Erythroblast (primary cell): ENCODE measurements around the gene DCLRE1C.
"Not testable (repeated sequence)": the region's sequence is repeated elsewhere in the genome, so short reads cannot be mapped to it uniquely, and the experiment has no call there.

ENCODE experiments used
- GATA1 ChIP-seq: IDR thresholded peaks from 2 replicates; pipeline ENCODE4 v1.6.1; 2011; ENCODE audit warnings: low read depth, mild to moderate bottlenecking, control low read depth, low read length, moderate library complexity
- POLR2A ChIP-seq: IDR thresholded peaks from 2 replicates; pipeline ENCODE4 v1.6.1; 2011; ENCODE audit warnings: mild to moderate bottlenecking, low read length

DNA sequence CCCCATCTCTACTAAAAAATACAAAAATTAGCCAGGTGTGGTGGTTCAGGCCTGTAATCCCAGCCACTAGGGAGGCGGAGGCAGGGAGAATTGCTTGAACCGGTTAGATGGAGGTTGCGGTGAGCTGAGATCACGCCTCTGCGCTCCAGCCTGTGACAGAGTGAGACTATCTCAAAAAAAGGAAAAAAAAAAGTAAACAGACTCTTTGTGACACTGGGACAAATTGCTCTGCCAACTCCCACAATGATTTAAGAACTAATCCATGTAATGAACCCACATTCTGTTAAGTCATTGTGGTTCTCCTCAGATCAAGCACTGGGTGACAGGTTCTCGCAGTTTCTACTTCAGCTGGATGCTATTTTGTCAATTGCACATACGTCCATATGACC lies 11.0 kb downstream of the DCLRE1C start:
- TF ChIP-seq POLR2A, GATA1: not testable (repeated sequence)
